PC-3 (cell line): ENCODE measurements around the gene CYP4F8.

Experiments used
- CTCF ChIP-seq: fragments of 300-600 bp; sonication (generic); conservative IDR thresholded peaks from 2 replicates; pipeline ENCODE4 v1.5.1; 2017; ENCODE audit warnings: antibody characterized with exemption, low read depth, mild to moderate bottlenecking, low read length
- EZH2 ChIP-seq: fragments of 300-600 bp; sonication (generic); IDR thresholded peaks from one replicate; pipeline ENCODE4 v1.6.1; 2017; ENCODE audit warnings: antibody characterized with exemption, mild to moderate bottlenecking, low read length; ENCODE audit not compliant: unreplicated experiment

- no peak for TF ChIP-seq EZH2
- peak; percentile 59 for TF ChIP-seq CTCF
Observed at GRCh38 chr19:15631817-15632216, 16.8 kb downstream of the CYP4F8 start.
